Upper lobe of right lung (tissue), 1 donor: ENCODE results near the gene SH3BGR. TPM values are rescaled to one million over a fixed set of nuclear protein-coding genes. Genes with fewer than 3 reads are reported as not detected.

ENCODE experiments used
- ATAC-seq: fragments of 200-7000 bp; cut with Tn5 transposase; one replicate; pipeline ENCODE4 v1.9.1; 2020; ENCODE audit warnings: mild to moderate bottlenecking, moderate library complexity
- DNase-seq: peaks from one replicate; pipeline ENCODE4 v3.0.0-alpha.2; 2020
- H3K27ac ChIP-seq: fragments of 200-600 bp; one replicate; pipeline ENCODE4 v1.8.0; 2022
- H3K27me3 ChIP-seq: fragments of 200-600 bp; one replicate; pipeline ENCODE4 v1.8.0; 2022; ENCODE audit warnings: mild to moderate bottlenecking
- H3K36me3 ChIP-seq: fragments of 200-600 bp; one replicate; pipeline ENCODE4 v1.8.0; 2022
- H3K4me1 ChIP-seq: fragments of 200-600 bp; one replicate; pipeline ENCODE4 v1.8.0; 2022
- H3K4me3 ChIP-seq: fragments of 200-600 bp; one replicate; pipeline ENCODE4 v1.8.0; 2022; ENCODE audit warnings: mild to moderate bottlenecking
- H3K9me3 ChIP-seq: fragments of 200-600 bp; one replicate; pipeline ENCODE4 v1.8.0; 2022
- CTCF ChIP-seq: fragments of 200-600 bp; IDR thresholded peaks from one replicate; pipeline ENCODE4 v1.8.0; 2022; ENCODE audit warnings: antibody characterized with exemption
- intact Hi-C: fragments of 100-400 bp; cut with DNase I; formaldehyde crosslinking; loops from one replicate; pipeline ENCODE4 v1.11.0; 2022
- total RNA-seq: library from RNA; stranded (reverse); fragmentation: NEBNext Ultra II Directional; extraction: Animal tissue kit (Norgen Biotek cat#: 25700); gene quantifications from one replicate; pipeline ENCODE4 v1.2.1, GENCODE V29; 2021
- donor health status: DM: no; HTN: yes; CAD: no; lungs with severe emphysema.

Gene SH3BGR
- total RNA-seq, 1 donor from 2014 or later, result 3.1 TPM

- Histone ChIP-seq H3K9me3 (no peaks in the 10 kb centered on the region), H3K4me1 (no peaks in the 10 kb centered on the region), H3K27ac (no peak overlapping the region), H3K4me3 (no peak overlapping the region), H3K36me3 (no peaks in the 10 kb centered on the region), H3K27me3 (no peaks in the 10 kb centered on the region)
- ATAC-seq (no peak), DNase-seq (no peak)
- TF ChIP-seq CTCF, result no peak
- intact Hi-C loops, result no loop called here
These were observed 14.8 kb downstream of the SH3BGR start for GRCh38 chr21:39466584-39466983.

DNA sequence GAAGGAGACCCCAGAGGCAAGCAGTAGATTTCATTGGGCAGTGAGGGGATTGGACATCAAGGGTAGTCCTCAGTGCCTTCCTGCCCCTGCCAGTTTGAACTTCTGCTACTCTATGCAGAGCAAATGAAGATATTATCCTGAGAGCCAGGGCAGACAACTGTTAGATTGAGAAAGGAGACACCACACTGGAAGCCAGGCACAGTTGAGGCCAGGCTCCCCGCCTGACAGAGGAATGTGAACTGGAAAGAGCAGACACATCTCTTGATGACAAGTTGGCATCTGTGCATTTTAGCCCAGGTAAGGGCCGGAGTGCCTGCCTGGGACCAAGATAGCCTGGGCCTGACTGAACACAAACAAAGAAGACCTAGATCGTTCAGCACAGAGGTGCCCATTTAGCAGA, 16.0 kb downstream of the SH3BGR start:
- H3K4me1 ChIP-seq, result no peaks in the 10 kb centered on the region
- ATAC-seq (no peak), DNase-seq (no peak)
- H3K9me3 ChIP-seq, result no peaks in the 10 kb centered on the region
- intact Hi-C loops, result no loop called here
- no peak for TF ChIP-seq CTCF
- H3K27me3 ChIP-seq, result no peaks in the 10 kb centered on the region
- no peak overlapping the region for H3K27ac ChIP-seq
- no peak overlapping the region for H3K4me3 ChIP-seq
- no peaks in the 10 kb centered on the region for H3K36me3 ChIP-seq

DNA sequence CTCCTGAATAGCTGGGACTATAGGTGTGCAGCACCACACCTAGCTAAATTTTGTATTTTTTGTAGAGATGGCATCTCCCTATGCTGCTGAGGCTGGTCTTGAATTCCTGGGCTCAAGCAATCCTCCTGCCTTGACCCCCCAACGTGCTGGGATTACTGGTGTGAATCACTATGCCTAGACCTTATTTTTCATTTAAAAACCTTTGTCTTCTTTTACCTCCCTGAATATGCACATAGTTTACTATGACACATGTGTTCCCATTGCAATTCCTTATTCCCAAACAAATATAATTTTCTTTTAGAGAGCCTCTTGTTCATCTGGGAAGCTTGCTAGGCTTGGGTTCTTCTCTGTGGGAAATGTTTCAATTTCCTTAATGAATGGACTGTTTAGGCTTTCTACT, 16.8 kb downstream of the SH3BGR start:
- Histone ChIP-seq H3K9me3 (no peaks in the 10 kb centered on the region), H3K4me3 (no peak overlapping the region), H3K27ac (no peak overlapping the region), H3K36me3 (no peaks in the 10 kb centered on the region), H3K4me1 (no peaks in the 10 kb centered on the region), H3K27me3 (no peaks in the 10 kb centered on the region)
- DNase-seq (no peak), ATAC-seq (no peak)
- intact Hi-C loops, result no loop called here
- TF ChIP-seq CTCF, result no peak

DNA sequence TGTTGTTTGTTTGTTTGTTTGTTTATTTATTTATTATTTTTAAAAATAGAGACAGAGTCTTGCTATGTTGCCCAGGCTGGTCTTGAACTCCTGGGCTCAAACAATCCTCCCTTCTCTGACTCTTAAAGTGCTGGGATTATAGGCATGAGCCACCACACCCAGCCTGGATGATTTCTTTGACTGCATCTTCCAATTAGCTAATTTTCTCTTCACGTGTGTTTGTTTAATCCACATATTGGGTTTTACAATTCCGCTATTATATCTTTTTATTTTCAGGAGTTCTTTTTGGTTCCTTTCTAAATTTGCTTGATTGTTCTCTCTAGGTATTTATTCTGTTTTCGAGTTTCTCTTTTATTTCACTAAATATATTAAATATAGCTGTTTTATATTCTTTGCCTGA, 19.8 kb downstream of the SH3BGR start:
- intact Hi-C loops, result no loop called here
- no peaks in the 10 kb centered on the region for H3K4me1 ChIP-seq
- H3K27me3 ChIP-seq, result no peaks in the 10 kb centered on the region
- no peak for DNase-seq
- no peak for ATAC-seq
- H3K9me3 ChIP-seq, result no peaks in the 10 kb centered on the region
- H3K27ac ChIP-seq, result no peak overlapping the region
- no peak for TF ChIP-seq CTCF
- no peaks in the 10 kb centered on the region for H3K36me3 ChIP-seq
- H3K4me3 ChIP-seq, result no peak overlapping the region

GRCh38 chr21:39472786-39473185, 21.0 kb downstream of the SH3BGR start:
- intact Hi-C loops, result no loop called here
- Histone ChIP-seq H3K9me3 (no peaks in the 10 kb centered on the region), H3K36me3 (no peaks in the 10 kb centered on the region), H3K4me3 (no peak overlapping the region), H3K27ac (no peak overlapping the region), H3K4me1 (no peaks in the 10 kb centered on the region), H3K27me3 (no peaks in the 10 kb centered on the region)
- ATAC-seq (no peak), DNase-seq (no peak)
- TF ChIP-seq CTCF, result no peak

GRCh38 chr21:39474611-39475010, 22.8 kb downstream of the SH3BGR start:
- Histone ChIP-seq H3K36me3 (no peaks in the 10 kb centered on the region), H3K4me1 (no peaks in the 10 kb centered on the region), H3K9me3 (no peaks in the 10 kb centered on the region), H3K27ac (no peak overlapping the region), H3K27me3 (no peaks in the 10 kb centered on the region), H3K4me3 (no peak overlapping the region)
- TF ChIP-seq CTCF, result no peak
- ATAC-seq, result no peak
- intact Hi-C loops, result no loop called here
- no peak for DNase-seq
